Gastrocnemius medialis (tissue), 4 donors: ENCODE data around the gene MYLK3. TPM values are rescaled to one million over a fixed set of nuclear protein-coding genes. Genes with fewer than 3 reads are reported as not detected.

Experiments
- ATAC-seq, 2 donors: fragments of 150-250 bp; one replicate each; pipeline ENCODE4 v1.9.1; 2016
- DNase-seq, 2 donors: peaks; one replicate each; pipeline ENCODE4 v3.0.0-alpha.2; 2019
- H3K27ac ChIP-seq, 4 donors: fragments of 200-600 bp; sonication (generic); 1 replicate in 1 of 4; 2 replicates in 3 of 4; pipeline ENCODE4 v1.5.1; 2016 to 2018; ENCODE audit warnings: mild to moderate bottlenecking in 2 of 4, moderate library complexity in 1 of 4
- H3K27me3 ChIP-seq, 3 donors: fragments of 200-600 bp; sonication (generic) in 2 of 3; 1 replicate in 1 of 3; 2 replicates in 2 of 3; pipeline versions ENCODE4 v1.5.1 to v1.6.0; 2016 to 2019; ENCODE audit warnings: mild to moderate bottlenecking in 1 of 3, moderate library complexity in 1 of 3
- H3K36me3 ChIP-seq, 2 donors: fragments of 200-600 bp; sonication (generic) in 1 of 2; one replicate each; pipeline ENCODE4 v1.5.1; 2017 to 2018
- H3K4me1 ChIP-seq, 2 donors: fragments of 200-600 bp; sonication (generic) in 1 of 2; one replicate each; pipeline ENCODE4 v1.5.1; 2016 to 2017; ENCODE audit warnings: mild to moderate bottlenecking in 2 of 2
- H3K4me3 ChIP-seq, 4 donors: fragments of 200-600 bp; sonication (generic) in 3 of 4; 1 replicate in 1 of 4; 2 replicates in 3 of 4; pipeline ENCODE4 v1.5.1; 2016 to 2019; ENCODE audit warnings: mild to moderate bottlenecking in 2 of 4
- H3K9me3 ChIP-seq, 3 donors: fragments of 200-600 bp; sonication (generic) in 2 of 3; 1 replicate in 1 of 3; 2 replicates in 2 of 3; pipeline ENCODE4 v1.5.1; 2016 to 2019
- POLR2A ChIP-seq, 2 donors: fragments of 450-650 bp; IDR thresholded peaks; one replicate each; pipeline ENCODE4 v1.6.1; 2017; ENCODE audit warnings: antibody characterized with exemption in 2 of 2, mild to moderate bottlenecking in 2 of 2, moderate library complexity in 2 of 2
- in situ Hi-C, 4 donors: fragments of 200-750 bp; cut with MboI; loops; one replicate each; pipeline versions ENCODE4 v1.15.0 to v1.8.0; 2017; ENCODE audit warnings: low sequenced_read_pairs in 4 of 4
- intact Hi-C: fragments of 100-400 bp; cut with DNase I; formaldehyde crosslinking; loops from one replicate; pipeline ENCODE4 v1.15.1; 2023; ENCODE audit warnings: low total_unique reads
- total RNA-seq, 4 donors: library from RNA; depleted of rRNA; stranded (reverse); fragments of >200 nt; gene quantifications; one replicate each; pipeline versions ENCODE4 v1.1.0 to v1.2.3, GENCODE V29; 2016
- TF ChIP-seq, protein P1 (sequence below), 5 experiments: fragments of 450-650 bp in 3 of 5; fragments of 200-600 bp in 2 of 5; sonication (generic) in 2 of 5; IDR thresholded peaks in 4 of 5; conservative IDR thresholded peaks in 1 of 5; 1 replicate in 4 of 5; 2 replicates in 1 of 5; pipeline ENCODE4 v1.5.1; 2016 to 2019; ENCODE audit warnings: antibody characterized with exemption in 5 of 5, mild to moderate bottlenecking in 3 of 5, moderate library complexity in 3 of 5

The MYLK3 gene
- total RNA-seq, 4 donors from 2014 or later: 2.4 to 9.2 (median 5.2) TPM

DNA sequence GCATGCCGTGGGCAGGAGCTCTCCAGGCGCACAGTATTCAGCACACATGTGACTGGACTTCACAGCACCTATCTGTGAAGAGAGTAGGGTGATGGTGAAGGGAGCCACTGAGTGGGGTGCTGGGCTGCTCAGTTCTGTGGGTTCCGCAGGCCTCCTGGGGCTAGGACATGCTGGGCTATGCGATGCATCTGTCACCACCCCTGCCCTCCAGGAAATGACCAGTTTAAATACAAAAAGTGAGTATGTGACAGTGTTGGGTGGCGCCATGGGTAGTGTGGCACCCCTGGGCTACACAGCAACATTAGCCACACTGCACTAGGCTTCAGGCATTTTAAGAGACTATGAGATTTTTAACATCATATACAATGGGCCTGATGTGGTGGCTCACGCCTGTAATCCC, 28.6 kb downstream of the MYLK3 start:
- no peak overlapping the region for H3K4me3 ChIP-seq
- TF ChIP-seq, protein P1, sequence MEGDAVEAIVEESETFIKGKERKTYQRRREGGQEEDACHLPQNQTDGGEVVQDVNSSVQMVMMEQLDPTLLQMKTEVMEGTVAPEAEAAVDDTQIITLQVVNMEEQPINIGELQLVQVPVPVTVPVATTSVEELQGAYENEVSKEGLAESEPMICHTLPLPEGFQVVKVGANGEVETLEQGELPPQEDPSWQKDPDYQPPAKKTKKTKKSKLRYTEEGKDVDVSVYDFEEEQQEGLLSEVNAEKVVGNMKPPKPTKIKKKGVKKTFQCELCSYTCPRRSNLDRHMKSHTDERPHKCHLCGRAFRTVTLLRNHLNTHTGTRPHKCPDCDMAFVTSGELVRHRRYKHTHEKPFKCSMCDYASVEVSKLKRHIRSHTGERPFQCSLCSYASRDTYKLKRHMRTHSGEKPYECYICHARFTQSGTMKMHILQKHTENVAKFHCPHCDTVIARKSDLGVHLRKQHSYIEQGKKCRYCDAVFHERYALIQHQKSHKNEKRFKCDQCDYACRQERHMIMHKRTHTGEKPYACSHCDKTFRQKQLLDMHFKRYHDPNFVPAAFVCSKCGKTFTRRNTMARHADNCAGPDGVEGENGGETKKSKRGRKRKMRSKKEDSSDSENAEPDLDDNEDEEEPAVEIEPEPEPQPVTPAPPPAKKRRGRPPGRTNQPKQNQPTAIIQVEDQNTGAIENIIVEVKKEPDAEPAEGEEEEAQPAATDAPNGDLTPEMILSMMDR (IDR thresholded peaks at IDR 0.05 in 4 of 5, conservative IDR thresholded peaks at IDR 0.05 in 1 of 5): no peak
- TF ChIP-seq POLR2A (IDR thresholded peaks at IDR 0.05): no peak
- ATAC-seq: no peak

DNA sequence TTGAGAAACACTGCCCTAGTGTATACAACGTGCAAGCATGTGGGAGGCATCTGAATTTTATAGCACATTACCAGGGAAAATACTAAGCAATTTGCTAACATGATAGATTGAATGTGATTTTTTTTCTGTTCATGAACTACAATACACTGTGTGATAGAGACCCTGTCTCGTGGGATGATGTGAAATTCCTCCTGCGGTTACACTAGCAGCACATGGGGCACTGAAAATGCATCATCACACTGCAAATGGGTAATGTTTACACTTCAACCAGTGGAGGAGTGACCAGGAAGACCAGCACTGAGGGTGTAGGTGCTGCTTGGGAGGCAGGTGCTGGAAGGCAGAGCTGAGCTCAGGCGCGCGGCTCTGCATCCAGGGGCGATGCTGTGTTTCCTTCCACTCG, 29.9 kb downstream of the MYLK3 start:
- no peak overlapping the region for H3K27ac ChIP-seq
- H3K27me3 ChIP-seq: no peaks in the 10 kb centered on the region
- no peak for DNase-seq
- TF ChIP-seq, protein P1 (IDR thresholded peaks at IDR 0.05 in 4 of 5, conservative IDR thresholded peaks at IDR 0.05 in 1 of 5): no peak
- TF ChIP-seq POLR2A (IDR thresholded peaks at IDR 0.05): no peak
- H3K9me3 ChIP-seq: no peaks in the 10 kb centered on the region
- H3K4me1 ChIP-seq: peaks cover 8 to 10% of the 10 kb centered on the region in 2 donors
- intact Hi-C loops (no loop called here), in situ Hi-C loops (no loop called here)
- no peak overlapping the region for H3K4me3 ChIP-seq
- no peaks in the 10 kb centered on the region for H3K36me3 ChIP-seq
- no peak for ATAC-seq

More for the DNA sequence above, 28.6 kb downstream of the MYLK3 start:
- Histone ChIP-seq H3K27me3 (no peaks in the 10 kb centered on the region), H3K9me3 (no peaks in the 10 kb centered on the region), H3K27ac (no peak overlapping the region), H3K4me1 (peaks cover 7 to 8% of the 10 kb centered on the region in 2 donors), H3K36me3 (no peaks in the 10 kb centered on the region)
- no peak for DNase-seq
- in situ Hi-C loops: no loop called here
- intact Hi-C loops: no loop called here

DNA sequence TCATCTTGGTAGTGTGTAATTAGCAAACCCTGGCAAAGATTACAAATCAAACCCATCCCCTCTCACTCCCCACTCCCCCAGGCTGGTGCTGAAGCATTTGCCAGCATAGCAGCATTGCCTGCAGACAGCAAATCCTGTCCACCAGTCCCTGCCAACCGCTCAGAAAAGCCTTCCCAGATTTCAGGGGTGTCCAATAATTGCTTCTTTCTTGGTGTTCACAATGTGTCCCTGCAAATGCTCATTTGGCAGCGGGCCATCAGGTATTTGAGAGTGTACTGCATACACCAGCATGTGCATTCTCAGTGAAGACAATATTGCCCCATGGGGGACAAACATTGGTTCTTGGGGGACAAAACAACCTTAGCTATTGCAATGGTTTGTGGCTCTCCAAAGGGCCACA, 30.5 kb downstream of the MYLK3 start:
- no peak for TF ChIP-seq POLR2A (IDR thresholded peaks at IDR 0.05)
- TF ChIP-seq, protein P1 (IDR thresholded peaks at IDR 0.05 in 4 of 5, conservative IDR thresholded peaks at IDR 0.05 in 1 of 5): no peak
- Histone ChIP-seq H3K9me3 (no peaks in the 10 kb centered on the region), H3K36me3 (no peaks in the 10 kb centered on the region), H3K4me3 (no peak overlapping the region), H3K27ac (no peak overlapping the region), H3K4me1 (peaks cover 8 to 10% of the 10 kb centered on the region in 2 donors), H3K27me3 (no peaks in the 10 kb centered on the region)
- ATAC-seq (no peak), DNase-seq (no peak)
- in situ Hi-C loops (no loop called here), intact Hi-C loops (no loop called here)

DNA sequence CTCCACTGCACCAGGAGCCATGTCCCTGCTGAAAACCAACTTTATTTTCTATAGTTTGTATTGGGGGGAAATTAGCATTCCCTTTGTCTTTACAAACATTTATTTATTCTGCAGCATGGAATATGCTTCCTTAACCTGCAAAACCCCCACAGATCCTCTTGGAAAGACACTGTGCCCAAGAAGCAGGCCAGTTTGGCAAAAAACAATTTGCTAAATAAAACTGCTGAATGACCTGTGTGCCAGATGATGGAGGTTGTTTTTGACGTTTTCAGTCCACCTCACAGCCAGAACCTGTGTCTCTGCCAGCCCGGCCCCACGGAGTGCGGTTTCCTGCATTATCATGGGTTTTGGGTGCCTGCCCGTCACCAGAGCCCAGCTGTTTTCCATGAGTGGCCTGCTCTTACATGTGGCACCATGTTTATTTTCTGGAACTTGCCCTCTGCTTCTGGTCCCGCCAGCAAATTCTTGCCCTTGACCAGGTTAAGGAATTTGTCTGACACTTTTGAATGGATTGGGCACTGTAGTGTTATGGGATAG, 32.3 kb downstream of the MYLK3 start:
- Histone ChIP-seq H3K9me3 (no peaks in the 10 kb centered on the region), H3K36me3 (no peaks in the 10 kb centered on the region), H3K4me1 (peaks cover 14 to 25% of the 10 kb centered on the region in 2 donors), H3K27ac (peak overlapping the region; percentile 46 to 81 (median 71)), H3K27me3 (no peaks in the 10 kb centered on the region), H3K4me3 (no peak overlapping the region)
- DNase-seq (peak; percentile 33 to 69), ATAC-seq (peak; percentile 30 to 33)
- in situ Hi-C loops (no loop called here), intact Hi-C loops (no loop called here)
- TF ChIP-seq, protein P1 (IDR thresholded peaks at IDR 0.05 in 4 of 5, conservative IDR thresholded peaks at IDR 0.05 in 1 of 5): no peak
- TF ChIP-seq POLR2A (IDR thresholded peaks at IDR 0.05): no peak
